DND-41 (cell line): ENCODE data around the gene DNAJC5.

Experiments used
- CTCF ChIP-seq: IDR thresholded peaks from 2 replicates; pipeline ENCODE4 v1.5.1; 2012; ENCODE audit warnings: borderline replicate concordance, low read length, moderate library complexity, mild to moderate bottlenecking; ENCODE audit not compliant: poor library complexity, severe bottlenecking; ENCODE audit errors: extremely low read depth
- EZH2 ChIP-seq: IDR thresholded peaks from 3 replicates; pipeline ENCODE4 v1.6.1; 2012; ENCODE audit warnings: borderline replicate concordance, low read depth, mild to moderate bottlenecking, moderate library complexity, low read length, inconsistent platforms; ENCODE audit not compliant: severe bottlenecking

GRCh38 chr20:63854766-63855362 is 40.1 kb upstream of the DNAJC5 start:
- TF ChIP-seq CTCF (no peak), EZH2 (no peak)
